IMR-90 (cell line): ENCODE measurements around the gene PGAP1. TPM values are rescaled to one million over a fixed set of nuclear protein-coding genes. Genes with fewer than 3 reads are reported as not detected.

Source experiments
- ATAC-seq: fragments of 200-7000 bp; cut with Tn5 transposase; 2 replicates; pipeline ENCODE4 v1.9.1; 2020; ENCODE audit warnings: low read depth, mild to moderate bottlenecking, moderate library complexity
- BruUV-seq: library from RNA; stranded (reverse); fragments of 400-500 nt; replicated peaks from 2 replicates; lab custom pipeline; 2021; lab: Mats Ljungman, UMichigan
- CTCF ChIA-PET: fragments of 300-600 bp; formaldehyde crosslinking; extraction: SDS; loops from one replicate; lab custom pipeline; 2021; ENCODE audit warnings: antibody characterized with exemption; lab: Yijun Ruan, JAX
- POLR2A ChIA-PET: fragments of 300-600 bp; sonication (Branson Sonifier 250); formaldehyde crosslinking; loops from one replicate; lab custom pipeline; 2022; ENCODE audit warnings: antibody characterized with exemption; ENCODE audit not compliant: unreplicated experiment; lab: Charles Lee
- DNase-seq: peaks from one replicate; pipeline ENCODE4 v3.0.0; 2013
- H2AFZ ChIP-seq: replicated peaks from 2 replicates; pipeline ENCODE3; 2013; ENCODE audit warnings: low read length, mild to moderate bottlenecking; ENCODE audit not compliant: poor library complexity
- H2AK5ac ChIP-seq: 2 replicates; pipeline ENCODE4 v1.6.1; 2013; ENCODE audit warnings: low read depth, low read length, inconsistent platforms
- H2AK9ac ChIP-seq: replicated peaks from 2 replicates; pipeline ENCODE3; 2013; ENCODE audit warnings: mild to moderate bottlenecking, low read depth, low read length, moderate library complexity; ENCODE audit not compliant: poor library complexity
- H2BK120ac ChIP-seq: 2 replicates; pipeline ENCODE4 v1.6.1; 2013; ENCODE audit warnings: low read depth, low read length, inconsistent platforms
- H2BK15ac ChIP-seq: 3 replicates; pipeline ENCODE4 v1.6.1; 2013; ENCODE audit warnings: low read depth, low read length, inconsistent platforms
- H2BK20ac ChIP-seq: 2 replicates; pipeline ENCODE4 v1.6.1; 2013; ENCODE audit warnings: low read depth, mild to moderate bottlenecking, inconsistent platforms, low read length, moderate library complexity
- H2BK5ac ChIP-seq: 2 replicates; pipeline ENCODE4 v1.6.1; 2013; ENCODE audit warnings: mild to moderate bottlenecking, low read depth, low read length, inconsistent platforms; ENCODE audit not compliant: poor library complexity, severe bottlenecking
- H3K14ac ChIP-seq: replicated peaks from 2 replicates; pipeline ENCODE4 v1.6.1; 2013; ENCODE audit warnings: low read depth, low read length, inconsistent platforms
- H3K18ac ChIP-seq: 2 replicates; pipeline ENCODE4 v1.6.1; 2013; ENCODE audit warnings: low read depth, low read length, control low read depth
- H3K23ac ChIP-seq: 2 replicates; pipeline ENCODE4 v1.6.1; 2013; ENCODE audit warnings: low read depth, low read length, inconsistent platforms
- H3K27ac ChIP-seq: 2 replicates; pipeline ENCODE4 v1.5.1; 2013; ENCODE audit warnings: mild to moderate bottlenecking, control low read depth, low read length; ENCODE audit not compliant: insufficient read depth
- H3K27me3 ChIP-seq: 2 replicates; pipeline ENCODE4 v1.6.1; 2013; ENCODE audit warnings: low read length; ENCODE audit not compliant: control insufficient read depth, insufficient read depth
- H3K36me3 ChIP-seq: 2 replicates; pipeline ENCODE4 v1.6.1; 2013; ENCODE audit warnings: low read length, mixed read lengths; ENCODE audit not compliant: control insufficient read depth, insufficient read depth
- H3K4ac ChIP-seq: 2 replicates; pipeline ENCODE4 v1.6.1; 2013; ENCODE audit warnings: low read depth, low read length, inconsistent platforms
- H3K4me1 ChIP-seq: 2 replicates; pipeline ENCODE4 v1.6.1; 2013; ENCODE audit warnings: low read length, mixed read lengths; ENCODE audit not compliant: control insufficient read depth, insufficient read depth
- H3K4me2 ChIP-seq: 2 replicates; pipeline ENCODE4 v1.6.1; 2013; ENCODE audit warnings: low read depth, mild to moderate bottlenecking, control low read depth, low read length, moderate library complexity
- H3K4me3 ChIP-seq: 2 replicates; pipeline ENCODE4 v1.5.1; 2013; ENCODE audit warnings: low read depth, mild to moderate bottlenecking, control low read depth, low read length, moderate library complexity; ENCODE audit not compliant: insufficient read depth
- H3K56ac ChIP-seq: 2 replicates; pipeline ENCODE4 v1.6.1; 2013; ENCODE audit warnings: low read length, inconsistent platforms; ENCODE audit not compliant: insufficient read depth; ENCODE audit errors: extremely low read depth
- H3K79me1 ChIP-seq, 2 experiments: 2 replicates each; pipeline ENCODE4 v1.6.1; 2013; ENCODE audit warnings: low read length in 2 of 2, inconsistent platforms in 1 of 2, low read depth in 1 of 2
- H3K9ac ChIP-seq: 2 replicates; pipeline ENCODE4 v1.6.1; 2013; ENCODE audit warnings: low read depth, low read length, control low read depth
- H3K9me1 ChIP-seq: 2 replicates; pipeline ENCODE4 v1.6.1; 2013; ENCODE audit warnings: low read length, inconsistent platforms; ENCODE audit not compliant: insufficient read depth
- H3K9me3 ChIP-seq: 2 replicates; pipeline ENCODE4 v1.6.1; 2013; ENCODE audit warnings: low read length; ENCODE audit not compliant: control insufficient read depth, insufficient read depth
- H4K20me1 ChIP-seq: 2 replicates; pipeline ENCODE4 v1.6.1; 2013; ENCODE audit warnings: low read length, inconsistent platforms; ENCODE audit not compliant: insufficient read depth
- H4K5ac ChIP-seq: 2 replicates; pipeline ENCODE4 v1.6.1; 2013; ENCODE audit warnings: mild to moderate bottlenecking, low read depth, low read length, control low read depth
- H4K8ac ChIP-seq, 2 experiments: 2 replicates each; pipeline ENCODE4 v1.6.1; 2013; ENCODE audit warnings: low read depth in 2 of 2, low read length in 2 of 2, control low read depth in 1 of 2, inconsistent platforms in 1 of 2
- H4K91ac ChIP-seq: 2 replicates; pipeline ENCODE4 v1.6.1; 2013; ENCODE audit warnings: low read depth, low read length, inconsistent platforms; ENCODE audit not compliant: insufficient read depth
- BHLHE40 ChIP-seq: fragments of 150-350 bp; IDR thresholded peaks from 2 replicates; pipeline ENCODE4 v1.6.1; 2016; ENCODE audit warnings: mild to moderate bottlenecking, low read depth, low read length
- CEBPB ChIP-seq: IDR thresholded peaks from 2 replicates; pipeline ENCODE4 v1.6.1; 2012; ENCODE audit warnings: low read depth, low read length, improper control_type of control experiment
- FOS ChIP-seq: fragments of 150-350 bp; IDR thresholded peaks from 2 replicates; pipeline ENCODE4 v1.6.1; 2016; ENCODE audit warnings: low read depth, low read length
- MAFK ChIP-seq: IDR thresholded peaks from 2 replicates; pipeline ENCODE4 v1.6.1; 2012; ENCODE audit warnings: low read depth, low read length, improper control_type of control experiment
- NFE2L2 ChIP-seq: fragments of 150-350 bp; IDR thresholded peaks from 2 replicates; pipeline ENCODE4 v1.6.1; 2016; ENCODE audit warnings: low read depth, mild to moderate bottlenecking, low read length
- RAD21 ChIP-seq: IDR thresholded peaks from 2 replicates; pipeline ENCODE4 v1.6.1; 2012; ENCODE audit warnings: low read length, improper control_type of control experiment
- RCOR1 ChIP-seq: IDR thresholded peaks from 2 replicates; pipeline ENCODE4 v1.6.1; 2012; ENCODE audit warnings: mild to moderate bottlenecking, low read length, improper control_type of control experiment; ENCODE audit not compliant: insufficient replicate concordance
- RFX5 ChIP-seq: IDR thresholded peaks from 2 replicates; pipeline ENCODE4 v1.8.0; 2012; ENCODE audit warnings: low read depth, mild to moderate bottlenecking, low read length, moderate library complexity
- SMC3 ChIP-seq: fragments of 150-350 bp; IDR thresholded peaks from 2 replicates; pipeline ENCODE4 v1.6.1; 2016; ENCODE audit warnings: low read depth, mild to moderate bottlenecking, antibody characterized with exemption, low read length, moderate library complexity
- dilution Hi-C: fragments of 300-500 bp; cut with HindIII; formaldehyde crosslinking; loops from one replicate; pipeline ENCODE4 v1.14.3; 2018; ENCODE audit warnings: low sequenced_read_pairs; ENCODE audit not compliant: unreplicated experiment
- in situ Hi-C: fragments of 300-500 bp; cut with MboI; formaldehyde crosslinking; loops from 3 replicates; pipeline ENCODE4 v1.14.3; 2019; ENCODE audit warnings: low sequenced_read_pairs, inconsistent platforms, mixed read lengths
- intact Hi-C: fragments of 100-400 bp; cut with micrococcal nuclease; formaldehyde crosslinking; loops from 2 replicates; pipeline ENCODE4 v1.10.0; 2022
- polyA plus RNA-seq, 3 experiments: library from polyadenylated mRNA; depleted of rRNA; stranded (reverse); fragments of >200 nt; gene quantifications; 2 replicates each; pipeline ENCODE4 v1.2.3, GENCODE V29; 2012; ENCODE audit warnings: low replicate concordance in 1 of 3
- total RNA-seq: library from RNA; depleted of rRNA; stranded (reverse); fragments of >200 nt; gene quantifications from 2 replicates; pipeline ENCODE4 v1.2.3, GENCODE V29; 2012
- TF ChIP-seq, protein P1 (sequence below): fragments of 150-350 bp; IDR thresholded peaks from 2 replicates; pipeline ENCODE4 v1.6.1; 2016; ENCODE audit warnings: low read depth, mild to moderate bottlenecking, low read length, moderate library complexity, borderline replicate concordance
- TF ChIP-seq, protein P2 (sequence below): conservative IDR thresholded peaks from 2 replicates; pipeline ENCODE4 v1.5.1; 2012; ENCODE audit warnings: mild to moderate bottlenecking, low read depth, low read length, improper control_type of control experiment

PGAP1 gene
- total and polyA plus RNA-seq, 2 of the 4 experiments (the other 2 are of a cell fraction), result 1.9 to 5.7 TPM

DNA sequence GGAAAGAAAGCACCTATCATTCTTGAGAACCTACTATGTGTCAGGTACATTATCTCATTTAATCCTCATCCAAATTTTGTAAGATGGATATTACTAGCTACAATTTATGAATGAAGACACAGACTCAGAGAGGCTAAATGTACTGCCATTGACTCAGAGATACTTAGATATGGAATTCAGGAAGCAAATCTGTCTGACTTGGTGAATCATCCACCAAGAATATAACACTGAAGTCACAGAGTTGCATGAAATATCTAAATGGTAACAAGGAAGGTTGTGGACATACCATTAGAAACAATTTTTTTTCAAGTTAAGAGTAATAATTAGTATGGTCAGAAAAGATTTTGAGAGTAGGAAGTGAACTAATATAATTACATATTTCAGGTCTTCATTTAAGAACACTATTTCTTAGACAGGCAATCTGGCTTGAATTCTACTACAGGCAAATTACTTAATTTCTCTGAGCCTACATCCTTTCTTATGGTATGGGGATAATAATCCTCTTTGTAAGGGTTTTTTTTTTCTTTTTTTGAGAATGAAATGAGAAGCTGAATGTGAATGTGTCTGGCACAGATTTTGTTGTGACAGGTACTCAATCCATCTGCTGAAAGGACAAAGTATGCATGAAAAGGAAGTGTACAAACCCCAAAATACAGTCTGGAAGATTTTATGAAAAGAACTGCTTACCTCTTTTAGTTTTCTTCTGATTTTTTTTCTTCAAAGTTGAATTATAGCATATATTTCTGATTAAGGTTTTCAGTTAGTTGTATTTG is 102.6 kb downstream of the PGAP1 start:
- Histone ChIP-seq H3K9me3 (peaks cover 3% of the 10 kb centered on the region; the same call in 1 of the 2 replicates), H2BK20ac (no peak overlapping the region; the same call in 1 of the 2 replicates), H2BK15ac (no peak overlapping the region), H4K20me1 (no peaks in the 10 kb centered on the region), H2BK5ac (peak overlapping the region; percentile 71), H3K56ac (no peak overlapping the region), H3K18ac (no peak overlapping the region; the same call in 1 of the 2 replicates), H3K27ac (no peak overlapping the region), H2AK9ac (no peak overlapping the region), H3K4ac (peak overlapping the region; percentile 40; the same call in 1 of the 2 replicates), H2AK5ac (no peak overlapping the region), H3K27me3 (no peaks in the 10 kb centered on the region), H3K4me3 (no peak overlapping the region), H2AFZ (no peak overlapping the region), H3K14ac (no peak overlapping the region), H4K8ac (peak overlapping the region in 1 of 2 experiments; percentile 36; a peak in 1 of 4 replicates), H3K9ac (no peak overlapping the region), H3K36me3 (no peaks in the 10 kb centered on the region), H4K5ac (no peak overlapping the region), H3K4me2 (no peak overlapping the region), H3K9me1 (no peaks in the 10 kb centered on the region), H4K91ac (no peak overlapping the region), H3K79me1 (no peaks in the 10 kb centered on the region), H2BK120ac (peak overlapping the region; percentile 45; the same call in 1 of the 2 replicates), H3K4me1 (0 out of 2 replicates have a peak, but pooled peaks cover 3% of the 10 kb centered on the region), H3K23ac (no peak overlapping the region)
- BruUV-seq, result no TSS peak
- in situ Hi-C loops (no loop called here), intact Hi-C loops (no loop called here), dilution Hi-C loops (no loop called here)
- DNase-seq (peak; percentile 86), ATAC-seq (peak; percentile 93)
- CTCF ChIA-PET, result interaction anchor here (0.5 to 0.6 kb wide), 2 partner anchors 44 to 620 kb away, joined by 3 read pairs; no protein-coding TSS in a partner anchor
- POLR2A ChIA-PET, result interaction anchor here (0.5 kb wide), 1 partner anchor 636 kb away, joined by 6 read pairs; no protein-coding TSS in a partner anchor
- TF ChIP-seq CEBPB (peak; percentile 40; the same call in 1 of the 2 replicates), RFX5 (no peak), RCOR1 (no peak), RAD21 (no peak), BHLHE40 (no peak), MAFK (no peak), FOS (peak; percentile 75), NFE2L2 (no peak), SMC3 (no peak)
- TF ChIP-seq, protein P1, sequence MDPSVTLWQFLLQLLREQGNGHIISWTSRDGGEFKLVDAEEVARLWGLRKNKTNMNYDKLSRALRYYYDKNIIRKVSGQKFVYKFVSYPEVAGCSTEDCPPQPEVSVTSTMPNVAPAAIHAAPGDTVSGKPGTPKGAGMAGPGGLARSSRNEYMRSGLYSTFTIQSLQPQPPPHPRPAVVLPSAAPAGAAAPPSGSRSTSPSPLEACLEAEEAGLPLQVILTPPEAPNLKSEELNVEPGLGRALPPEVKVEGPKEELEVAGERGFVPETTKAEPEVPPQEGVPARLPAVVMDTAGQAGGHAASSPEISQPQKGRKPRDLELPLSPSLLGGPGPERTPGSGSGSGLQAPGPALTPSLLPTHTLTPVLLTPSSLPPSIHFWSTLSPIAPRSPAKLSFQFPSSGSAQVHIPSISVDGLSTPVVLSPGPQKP, result no peak
- TF ChIP-seq, protein P2, sequence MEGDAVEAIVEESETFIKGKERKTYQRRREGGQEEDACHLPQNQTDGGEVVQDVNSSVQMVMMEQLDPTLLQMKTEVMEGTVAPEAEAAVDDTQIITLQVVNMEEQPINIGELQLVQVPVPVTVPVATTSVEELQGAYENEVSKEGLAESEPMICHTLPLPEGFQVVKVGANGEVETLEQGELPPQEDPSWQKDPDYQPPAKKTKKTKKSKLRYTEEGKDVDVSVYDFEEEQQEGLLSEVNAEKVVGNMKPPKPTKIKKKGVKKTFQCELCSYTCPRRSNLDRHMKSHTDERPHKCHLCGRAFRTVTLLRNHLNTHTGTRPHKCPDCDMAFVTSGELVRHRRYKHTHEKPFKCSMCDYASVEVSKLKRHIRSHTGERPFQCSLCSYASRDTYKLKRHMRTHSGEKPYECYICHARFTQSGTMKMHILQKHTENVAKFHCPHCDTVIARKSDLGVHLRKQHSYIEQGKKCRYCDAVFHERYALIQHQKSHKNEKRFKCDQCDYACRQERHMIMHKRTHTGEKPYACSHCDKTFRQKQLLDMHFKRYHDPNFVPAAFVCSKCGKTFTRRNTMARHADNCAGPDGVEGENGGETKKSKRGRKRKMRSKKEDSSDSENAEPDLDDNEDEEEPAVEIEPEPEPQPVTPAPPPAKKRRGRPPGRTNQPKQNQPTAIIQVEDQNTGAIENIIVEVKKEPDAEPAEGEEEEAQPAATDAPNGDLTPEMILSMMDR, result no peak
